A673 (cell line): ENCODE measurements around the gene RASGRP1.

Experiments
- CTCF ChIP-seq: fragments of 300-800, 200-600 bp; sonication (generic); conservative IDR thresholded peaks from 2 replicates; pipeline ENCODE4 v1.5.1; 2017; ENCODE audit warnings: low read depth, mild to moderate bottlenecking, antibody characterized with exemption, low read length, moderate library complexity, mixed read lengths
- EZH2 ChIP-seq: fragments of 200-600 bp; sonication (generic); IDR thresholded peaks from 2 replicates; pipeline ENCODE4 v1.6.1; 2017; ENCODE audit warnings: borderline replicate concordance, low read depth, mild to moderate bottlenecking, mixed read lengths, antibody characterized with exemption, low read length; ENCODE audit not compliant: poor library complexity, severe bottlenecking

GRCh38 chr15:38481113-38481512 lies 83.5 kb downstream of the RASGRP1 start:
- no peak for TF ChIP-seq CTCF
- TF ChIP-seq EZH2 = no peak
